Glomerular visceral epithelial cell (primary cell): ENCODE measurements around the gene FAM124A.
A peak's percentile ranks its signal among the peaks of the same experiment; 100 is the strongest.
"Not testable (repeated sequence)": the region's sequence is repeated elsewhere in the genome, so short reads cannot be mapped to it uniquely, and the experiment has no call there.

Source experiments
- DNase-seq: peaks from one replicate; pipeline ENCODE4 v3.0.0-alpha.2; 2016; ENCODE audit errors: extremely low spot score

The FAM124A gene

DNA sequence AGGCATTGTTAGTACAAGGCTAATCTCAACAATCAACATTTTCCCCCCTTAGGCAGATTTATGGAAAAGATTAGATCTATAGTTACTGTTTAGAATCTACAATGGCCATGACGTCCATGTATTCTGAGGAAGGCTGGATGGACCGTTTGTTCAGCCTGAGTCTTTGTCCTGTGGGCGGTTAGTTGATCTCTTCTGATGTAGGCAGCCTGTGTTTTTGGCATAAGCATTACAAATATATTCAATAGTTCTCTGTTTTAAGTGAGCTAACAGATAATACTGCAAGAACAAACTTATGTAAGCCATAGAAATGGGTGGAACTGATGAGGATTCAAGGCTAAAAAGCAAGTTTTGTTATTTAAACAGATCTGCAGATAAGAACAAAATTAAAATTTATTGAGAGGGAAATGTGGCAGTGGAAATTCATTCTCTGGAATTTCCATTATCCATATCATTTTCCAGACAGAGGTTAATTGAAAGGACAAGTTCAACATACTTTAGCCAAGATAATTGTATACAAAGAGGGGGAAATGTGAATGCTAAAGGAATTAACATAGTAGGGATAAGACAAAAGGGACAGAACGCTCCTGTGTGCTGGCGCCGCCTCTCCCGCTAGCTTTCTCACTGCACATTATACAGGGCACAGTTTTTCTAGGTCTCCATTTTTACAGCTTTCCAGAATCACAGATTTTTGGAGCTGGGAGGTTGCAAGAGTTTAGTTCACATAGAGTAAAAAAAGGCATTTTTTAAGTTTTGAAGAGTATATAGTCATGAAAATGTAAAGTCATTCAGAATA, 48.6 kb downstream of the FAM124A start:
- DNase-seq = no peak

GRCh38 chr13:51271528-51272085, 49.4 kb downstream of the FAM124A start:
- DNase-seq = no peak

- DNase-seq = no peak
Observed at GRCh38 chr13:51275101-51275500, 52.9 kb downstream of the FAM124A start.

- peak; percentile 11 for DNase-seq
Observed at GRCh38 chr13:51276636-51277035, 54.4 kb downstream of the FAM124A start.

- no peak for DNase-seq
Observed at GRCh38 chr13:51277928-51278327, 55.7 kb downstream of the FAM124A start.

GRCh38 chr13:51278426-51279130, 56.4 kb downstream of the FAM124A start:
- DNase-seq = no peak

GRCh38 chr13:51280379-51280940, 58.3 kb downstream of the FAM124A start:
- DNase-seq = no peak

GRCh38 chr13:51282322-51282721, 60.1 kb downstream of the FAM124A start:
- no peak for DNase-seq

DNA sequence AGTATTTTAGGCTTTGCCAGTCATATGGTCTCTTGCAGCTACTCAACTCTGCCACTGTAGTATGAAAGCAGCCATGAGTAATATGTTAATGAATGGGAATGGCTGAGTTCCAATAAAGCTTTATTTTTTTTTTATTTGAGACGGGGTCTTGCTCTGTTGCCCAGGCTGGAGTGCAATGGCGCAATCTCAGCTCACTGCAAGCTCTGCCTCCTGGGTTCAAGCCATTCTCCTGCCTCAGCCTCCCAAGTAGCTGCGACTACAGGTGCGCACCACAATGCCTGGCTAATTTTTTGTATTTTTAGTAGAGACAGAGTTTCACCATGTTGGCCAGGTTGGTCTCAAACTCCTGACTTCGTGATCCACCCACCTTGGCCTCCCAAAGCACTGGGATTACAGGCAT, 60.7 kb downstream of the FAM124A start:
- not testable (repeated sequence) for DNase-seq

GRCh38 chr13:51283371-51283770, 61.2 kb downstream of the FAM124A start:
- no peak for DNase-seq

- DNase-seq = no peak
Observed at GRCh38 chr13:51284339-51284738, 62.1 kb downstream of the FAM124A start.

- peak; percentile 74 for DNase-seq
Observed at GRCh38 chr13:51286135-51287002, 64.2 kb downstream of the FAM124A start.

- DNase-seq = no peak
Observed at GRCh38 chr13:51287758-51288157, 65.6 kb downstream of the FAM124A start.

GRCh38 chr13:51288254-51288653, 66.1 kb downstream of the FAM124A start:
- not testable (repeated sequence) for DNase-seq

GRCh38 chr13:51291341-51291740, 69.1 kb downstream of the FAM124A start:
- DNase-seq = no peak

GRCh38 chr13:51292000-51292565, 69.9 kb downstream of the FAM124A start:
- no peak for DNase-seq

DNA sequence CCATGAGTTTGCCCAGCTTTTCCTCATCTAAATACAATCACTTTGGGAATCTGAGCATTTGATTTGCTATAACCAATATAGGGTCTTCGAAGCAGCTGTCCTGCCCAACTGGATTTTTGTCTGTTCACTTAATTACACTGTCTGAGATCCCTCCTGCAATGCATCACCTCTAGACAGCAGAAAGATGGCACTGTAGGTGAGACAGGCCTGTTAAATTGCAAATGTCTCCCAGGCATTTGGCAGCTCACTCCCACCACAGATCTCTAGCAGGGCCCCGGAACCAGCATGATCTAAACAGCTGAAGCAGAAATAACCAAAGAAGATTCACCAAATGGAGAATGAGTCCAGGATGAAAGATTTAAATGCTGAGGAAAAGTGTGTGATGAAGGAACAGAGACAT, 75.4 kb downstream of the FAM124A start:
- DNase-seq = no peak

DNA sequence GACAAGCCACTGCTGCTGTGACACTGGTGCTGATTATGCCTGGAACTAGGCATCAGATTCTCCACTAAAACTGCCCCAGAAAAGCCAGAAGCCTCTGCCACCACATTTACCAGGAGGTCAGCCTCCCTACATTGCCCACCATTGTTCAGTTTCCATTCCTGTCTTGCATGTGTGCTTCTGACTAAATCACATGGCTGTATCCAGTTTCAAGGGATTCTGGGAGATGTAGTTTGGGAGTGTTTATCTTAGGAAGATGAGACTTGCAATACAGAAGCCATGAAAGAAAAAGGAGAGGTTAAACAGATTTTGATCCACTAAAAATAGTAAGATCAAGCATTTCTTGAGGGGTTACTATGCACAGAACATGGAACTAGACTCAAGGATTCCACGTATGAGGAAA, 76.6 kb downstream of the FAM124A start:
- no peak for DNase-seq

- no peak for DNase-seq
Observed at GRCh38 chr13:51303063-51303552, 80.9 kb downstream of the FAM124A start.

DNA sequence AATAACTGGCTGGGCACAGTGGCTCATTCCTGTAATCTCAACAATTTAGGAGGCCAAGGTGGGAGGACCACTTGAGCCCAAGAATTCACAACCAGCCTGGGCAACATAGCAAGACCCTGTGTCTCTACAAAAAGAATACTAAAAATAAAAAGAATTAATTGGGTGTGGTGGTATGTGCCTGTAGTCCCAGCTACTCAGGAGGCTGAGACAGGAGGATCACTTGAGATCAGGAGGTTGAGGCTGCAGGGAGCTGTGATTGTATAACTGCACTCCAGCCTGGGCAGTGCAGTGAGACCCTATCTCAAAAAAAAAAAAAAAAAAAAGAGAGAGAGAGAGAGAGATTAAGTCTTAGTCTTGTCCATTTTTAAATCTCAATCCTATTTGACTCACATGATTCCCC, 81.7 kb downstream of the FAM124A start:
- no peak for DNase-seq
